GM18520 (cell line): ENCODE data around the gene MEI1.
A peak's percentile ranks its signal among the peaks of the same experiment; 100 is the strongest.
"Not testable (repeated sequence)": the region's sequence is repeated elsewhere in the genome, so short reads cannot be mapped to it uniquely, and the experiment has no call there.

Source experiments
- ATAC-seq: cut with Tn5 transposase; IDR thresholded peaks from one replicate; pipeline ENCODE4 v1.9.1; 2021; ENCODE audit not compliant: unreplicated experiment

The MEI1 gene

DNA sequence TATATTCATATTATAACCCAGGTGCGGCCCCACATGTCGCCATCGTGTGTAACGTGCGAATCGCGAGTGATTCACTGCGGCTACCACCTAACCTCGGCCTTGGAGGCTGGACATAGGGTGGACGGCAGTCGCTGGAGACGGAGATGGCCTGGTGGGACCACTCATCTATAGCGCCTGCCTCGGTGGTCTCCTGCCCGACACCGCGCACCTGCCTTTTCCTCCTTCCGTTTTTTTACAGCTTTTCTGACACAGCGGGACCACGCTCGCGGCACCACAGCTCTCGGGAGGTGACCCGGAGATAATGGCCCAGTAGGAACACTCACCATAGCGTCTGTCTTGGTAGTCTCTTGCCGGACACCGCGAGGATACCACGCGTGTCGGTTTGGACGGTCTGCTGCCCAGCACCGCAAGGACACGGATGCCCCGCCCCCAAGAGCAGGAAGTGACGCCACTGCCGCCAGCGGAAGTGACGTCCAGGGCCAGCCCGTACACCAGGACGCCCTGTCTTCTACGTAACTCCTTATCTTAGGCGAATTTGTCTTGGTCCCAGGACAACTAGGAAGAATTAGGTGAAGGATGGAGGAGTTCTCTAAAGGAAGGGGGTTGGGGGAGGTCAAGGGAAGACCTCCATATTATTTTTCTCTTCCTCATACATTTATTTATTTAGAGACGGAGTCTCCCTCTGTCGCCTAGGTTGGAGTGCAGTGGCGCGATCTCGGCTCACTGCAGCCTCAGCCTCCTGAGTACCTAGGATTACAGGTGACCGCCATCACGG lies 17.1 kb upstream of the MEI1 start:
- peak; percentile 71 for ATAC-seq

DNA sequence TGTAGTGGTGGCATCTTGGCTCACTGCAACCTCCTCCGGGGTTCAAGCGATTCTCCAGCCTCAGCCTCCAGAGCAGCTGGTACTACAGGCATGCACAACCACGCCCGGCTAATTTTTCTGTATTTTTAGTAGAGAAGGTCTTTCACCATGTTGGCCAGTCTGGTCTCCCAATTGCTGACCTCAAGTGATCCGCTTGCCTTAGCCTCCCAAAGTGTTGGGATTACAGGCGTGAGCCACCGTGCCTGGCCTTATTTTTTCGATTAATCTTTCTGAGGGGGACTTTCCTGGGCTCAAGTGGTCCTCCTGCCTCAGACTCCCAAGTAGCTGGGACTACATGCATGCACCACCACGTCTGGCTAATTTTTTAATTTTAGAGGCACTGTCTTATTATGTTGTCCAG lies 16.3 kb upstream of the MEI1 start:
- no peak for ATAC-seq

DNA sequence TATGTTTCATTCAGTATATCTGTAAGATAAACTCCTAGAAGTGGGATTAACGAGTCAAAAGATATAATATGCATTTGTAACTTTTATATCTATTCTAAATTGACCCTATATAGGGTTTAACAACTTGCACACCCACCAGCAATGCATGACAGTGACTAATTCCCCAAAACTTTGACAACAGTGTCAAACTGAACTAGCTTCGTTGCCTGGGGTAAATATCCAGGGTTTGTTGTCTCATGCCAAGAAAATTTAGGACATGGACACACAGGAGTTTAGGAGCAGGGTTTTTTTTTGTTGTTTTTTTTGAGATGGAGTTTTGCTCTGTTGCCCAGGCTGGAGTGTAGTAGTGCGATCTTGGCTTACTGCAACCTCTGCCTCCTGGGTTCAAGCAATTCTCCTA lies 15.7 kb upstream of the MEI1 start:
- no peak for ATAC-seq

DNA sequence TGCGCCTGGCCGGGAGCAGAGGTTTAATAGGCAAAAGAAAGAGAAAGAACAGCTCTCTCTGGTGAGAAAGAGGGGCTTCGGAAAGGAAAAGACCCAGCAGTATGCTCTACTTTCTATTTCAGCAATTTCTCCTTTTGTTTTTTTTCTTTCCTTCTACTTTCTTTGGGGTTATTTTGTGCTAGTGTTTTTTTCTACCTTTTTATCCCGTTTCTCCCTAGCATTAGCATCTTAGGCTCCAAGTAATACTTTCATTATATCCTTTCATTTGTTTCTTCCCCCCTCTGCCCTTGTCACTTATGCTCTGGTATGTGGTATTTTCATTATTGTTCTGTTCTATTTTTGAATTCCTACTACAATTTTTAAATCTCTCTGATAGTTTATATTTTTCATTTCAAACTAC lies 15.1 kb upstream of the MEI1 start:
- ATAC-seq = no peak

DNA sequence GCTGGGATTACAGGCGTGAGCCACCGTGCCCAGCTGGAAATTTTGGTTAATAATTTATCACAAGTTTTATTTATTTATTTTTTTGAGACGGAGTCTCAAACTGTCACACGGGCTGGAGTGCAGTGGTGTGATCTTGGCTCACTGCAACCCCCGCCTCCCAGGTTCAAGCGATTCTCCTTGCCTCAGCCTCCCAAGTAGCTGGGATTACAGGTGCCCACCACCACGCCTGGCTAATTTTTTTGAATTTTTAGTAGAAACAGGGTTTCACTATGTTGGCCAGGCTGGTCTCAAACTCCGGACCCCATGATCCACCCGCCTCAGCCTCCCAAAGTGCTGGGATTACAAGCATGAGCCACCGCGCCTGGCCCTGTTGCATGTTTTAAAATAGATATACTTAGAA lies 12.4 kb upstream of the MEI1 start:
- ATAC-seq = not testable (repeated sequence)

DNA sequence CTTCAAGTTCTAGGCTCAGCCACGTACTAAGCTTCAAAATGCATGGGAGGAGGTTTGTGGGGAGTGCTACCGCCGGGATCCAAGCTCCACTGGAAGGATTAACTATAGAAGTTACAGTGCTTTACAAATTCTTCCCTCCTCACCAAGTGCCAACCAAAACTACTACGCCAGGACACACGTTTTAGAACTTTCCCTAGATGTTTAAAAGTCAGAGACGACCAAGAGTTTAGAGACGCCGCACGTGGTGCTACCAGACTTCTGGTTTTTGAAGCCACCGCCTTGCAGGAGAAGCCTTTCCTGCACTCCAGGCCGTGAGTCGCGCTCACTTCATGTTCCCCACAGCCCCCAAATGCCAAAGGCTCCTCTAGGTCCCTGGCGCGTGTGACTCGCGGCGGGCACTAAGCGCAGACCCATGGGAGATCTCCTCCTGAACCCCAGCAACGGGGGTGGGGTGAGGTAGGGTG lies 11.4 kb upstream of the MEI1 start:
- no peak for ATAC-seq

DNA sequence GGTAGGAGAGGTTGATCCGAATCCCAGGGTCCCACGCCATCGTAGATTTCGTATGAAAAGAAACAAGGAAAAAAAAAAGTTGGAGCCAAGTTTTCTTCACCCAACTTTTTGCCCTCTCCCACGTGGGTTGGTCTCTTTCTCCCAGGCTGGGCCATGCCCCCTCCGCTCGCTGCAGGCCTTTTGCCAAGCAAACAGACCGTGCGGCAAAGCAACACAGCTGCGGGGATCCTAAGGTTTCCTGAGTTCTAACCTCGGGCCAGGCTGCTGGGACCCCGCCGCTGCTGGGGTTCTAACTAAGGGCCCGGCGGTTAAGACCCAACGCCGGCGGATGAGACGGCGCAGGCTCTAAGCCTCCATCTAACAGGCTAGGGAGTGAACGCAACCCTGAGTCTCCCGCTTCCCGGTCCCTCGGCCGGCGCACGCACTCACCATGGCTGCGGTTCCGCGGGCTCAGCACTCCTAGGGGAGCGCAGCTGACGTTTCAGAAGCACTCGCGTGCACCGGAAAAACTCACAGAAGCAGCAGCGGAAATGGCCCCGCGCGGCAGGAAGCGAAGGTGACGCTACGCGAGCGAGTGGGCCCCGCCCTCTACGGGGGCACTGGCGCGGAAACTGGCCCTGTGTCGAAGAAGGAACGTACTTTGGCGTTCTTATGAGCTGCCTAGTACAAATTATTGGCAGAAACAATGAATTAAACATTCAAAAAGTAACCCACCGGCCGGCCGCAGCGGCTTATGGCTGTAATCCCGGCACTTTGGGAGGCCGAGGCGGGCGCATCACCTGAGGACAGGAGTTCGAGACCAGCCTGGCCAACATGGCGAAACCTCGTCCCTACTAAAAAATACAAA lies 10.7 kb upstream of the MEI1 start, which contains the start of gene SNU13:
TSS of gene SNU13 (minus strand) at position 503 of the 847 bp plus-strand sequence. CDS start at position 432, 71 bp downstream.
- peak; percentile 95 for ATAC-seq

DNA sequence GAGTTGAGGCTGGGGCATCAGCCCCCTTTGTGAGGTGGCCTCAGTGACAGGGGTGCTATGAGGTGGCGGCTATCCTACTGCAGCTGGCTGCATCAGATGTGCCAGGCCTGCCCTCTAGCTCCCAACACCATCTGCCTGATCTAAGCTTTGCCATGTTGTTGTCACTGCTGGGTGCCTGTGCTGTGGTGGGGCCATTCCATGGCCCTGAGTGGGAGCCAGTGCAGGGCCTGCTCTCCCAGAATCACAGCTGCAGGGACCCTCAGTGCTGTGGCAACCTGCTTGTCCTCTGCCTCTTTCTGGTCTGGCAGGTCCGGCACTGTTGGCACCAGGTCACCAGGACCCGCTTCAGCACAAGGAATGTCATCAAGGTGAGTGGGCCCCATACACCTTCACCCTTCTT lies 8.8 kb upstream of the MEI1 start:
- no peak for ATAC-seq

DNA sequence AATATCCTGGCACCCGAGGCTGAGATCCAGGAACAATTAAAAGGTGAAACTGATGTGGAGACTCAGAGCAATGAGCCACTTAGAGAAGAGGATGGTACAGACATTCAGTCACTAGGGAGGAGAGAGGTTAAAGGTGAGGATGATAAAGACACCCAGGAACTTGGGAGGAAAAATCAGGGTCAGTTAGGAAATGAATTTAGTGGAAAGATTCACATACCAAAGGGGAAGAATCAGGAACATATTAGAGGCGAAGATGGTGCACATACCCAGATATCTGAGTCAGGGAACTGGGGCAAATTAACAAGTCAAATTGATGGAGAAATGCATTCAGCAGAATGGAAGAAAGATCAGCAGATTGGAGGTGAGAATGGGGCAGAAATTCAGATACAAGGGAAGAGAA lies 4.1 kb upstream of the MEI1 start:
- no peak for ATAC-seq

DNA sequence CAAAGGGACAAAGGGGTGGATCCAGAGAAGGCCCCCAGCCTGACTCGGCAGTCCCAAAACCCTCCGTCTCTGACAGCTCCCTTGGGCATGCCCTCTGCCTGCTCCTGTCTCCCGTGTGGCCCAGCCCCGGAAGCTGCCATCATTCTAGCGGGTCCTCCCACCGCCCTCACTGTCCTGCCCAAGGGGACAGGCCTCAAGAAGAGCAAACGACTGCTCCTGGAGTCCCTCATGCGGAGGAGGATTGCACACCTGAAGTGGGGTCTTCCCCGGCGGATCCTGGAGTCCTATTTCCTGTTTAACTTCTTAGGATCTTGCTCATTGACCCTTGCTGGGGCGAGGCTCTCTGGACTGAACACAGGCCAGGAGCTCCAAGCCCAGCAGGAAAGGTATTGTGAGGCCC lies 2.6 kb upstream of the MEI1 start:
- no peak for ATAC-seq

DNA sequence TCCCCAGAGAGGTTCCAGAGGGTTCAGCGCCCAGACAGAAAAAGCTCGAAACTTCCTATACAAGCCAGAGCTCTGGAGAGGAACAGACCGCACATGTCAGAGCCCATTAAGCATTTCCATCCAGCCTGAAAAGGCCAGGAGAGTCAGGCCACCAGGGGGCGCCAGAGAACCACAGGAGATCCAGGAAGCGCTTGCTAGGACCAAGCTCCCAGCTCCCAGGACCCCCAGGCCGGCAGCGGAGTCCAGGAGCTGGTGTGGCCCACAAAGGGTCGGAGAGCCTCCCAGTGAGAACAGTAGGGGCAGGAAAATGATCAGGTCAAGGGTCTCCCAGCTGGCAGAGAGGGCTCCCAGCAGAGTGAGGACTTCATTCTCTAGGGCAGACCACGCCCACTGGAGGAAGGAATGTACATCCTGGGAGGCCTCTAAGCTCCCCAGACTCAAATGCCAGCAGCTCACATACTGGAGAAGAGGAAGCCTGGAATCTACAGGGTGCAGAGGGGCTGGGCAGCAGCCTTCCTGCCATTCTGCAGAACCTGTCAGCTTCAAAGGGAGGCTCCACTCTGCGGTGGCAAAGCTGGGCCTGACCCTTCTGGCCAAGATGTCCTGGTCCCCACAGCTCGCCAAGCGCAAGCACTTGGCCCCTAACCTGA lies 2.1 kb upstream of the MEI1 start:
- ATAC-seq = no peak

DNA sequence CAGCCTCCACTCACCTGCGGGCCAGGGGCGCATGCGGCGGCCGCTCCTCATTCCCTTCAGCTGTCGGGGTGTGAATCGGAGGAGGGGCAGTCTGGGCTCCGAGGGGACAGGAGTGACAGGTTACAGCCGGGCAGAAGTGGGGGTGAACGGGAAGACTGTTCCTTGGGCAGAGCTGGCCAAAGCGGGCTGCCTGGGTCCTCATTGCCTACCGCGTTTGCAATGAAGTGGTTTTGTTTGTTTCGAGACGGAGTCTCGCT lies 733 bp downstream of the MEI1 start:
- no peak for ATAC-seq

DNA sequence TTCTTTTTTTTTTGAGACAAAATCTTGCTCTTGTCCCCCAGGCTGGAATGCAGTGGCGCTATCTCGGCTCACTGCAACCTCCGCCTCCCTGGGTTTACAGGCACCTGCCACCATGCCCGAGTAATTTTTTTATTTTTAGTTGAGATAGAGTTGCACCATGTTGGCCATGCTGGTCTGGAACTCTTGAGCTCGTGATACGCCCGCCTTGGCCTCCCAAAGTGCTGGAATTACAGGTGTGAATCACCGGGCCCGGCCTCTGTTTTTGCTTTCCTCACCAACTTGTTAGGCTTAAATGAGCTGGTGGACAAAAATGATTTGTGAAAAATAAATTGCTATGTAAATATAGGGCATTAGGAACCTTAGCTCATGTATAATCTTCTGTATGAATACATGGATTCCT lies 3.5 kb downstream of the MEI1 start:
- no peak for ATAC-seq

DNA sequence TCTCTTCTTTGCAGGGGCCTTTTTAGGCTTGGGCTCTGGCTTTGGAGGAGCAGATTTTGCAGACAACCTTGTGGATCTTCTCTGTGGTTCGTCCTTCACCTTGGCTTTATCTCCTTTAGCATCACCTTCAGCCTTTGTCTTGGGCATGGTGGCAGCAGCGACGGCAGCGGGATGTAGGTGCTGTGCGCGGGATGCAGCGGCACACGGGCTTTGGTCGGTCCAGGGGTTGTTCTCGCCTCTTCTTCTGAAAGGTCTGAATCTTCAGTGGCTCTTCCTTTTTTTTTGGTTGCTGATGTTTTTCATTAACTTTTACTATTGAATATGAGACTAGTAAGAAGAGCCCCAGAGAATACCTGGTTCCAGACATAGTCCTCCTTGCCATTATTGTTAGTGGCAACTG lies 10.0 kb downstream of the MEI1 start:
- no peak for ATAC-seq

DNA sequence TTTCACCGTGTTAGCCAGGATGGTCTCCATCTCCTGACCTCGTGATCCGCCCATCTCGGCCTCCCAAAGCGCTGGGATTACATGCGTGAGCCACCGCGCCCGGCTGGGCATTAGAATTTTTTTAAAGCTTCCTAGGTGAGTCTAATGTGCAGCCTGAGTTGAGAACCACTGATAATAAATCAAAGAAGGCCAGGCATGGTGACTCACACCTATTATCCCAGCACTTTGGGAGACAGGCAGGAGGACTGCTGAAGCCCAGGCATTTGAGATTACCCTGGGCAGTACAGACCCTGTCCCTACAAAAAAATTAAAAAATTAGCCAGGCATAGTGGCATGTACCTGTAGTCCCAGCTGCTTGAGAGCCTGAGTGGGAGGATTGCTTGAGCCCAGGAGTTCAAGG lies 13.7 kb downstream of the MEI1 start:
- no peak for ATAC-seq

DNA sequence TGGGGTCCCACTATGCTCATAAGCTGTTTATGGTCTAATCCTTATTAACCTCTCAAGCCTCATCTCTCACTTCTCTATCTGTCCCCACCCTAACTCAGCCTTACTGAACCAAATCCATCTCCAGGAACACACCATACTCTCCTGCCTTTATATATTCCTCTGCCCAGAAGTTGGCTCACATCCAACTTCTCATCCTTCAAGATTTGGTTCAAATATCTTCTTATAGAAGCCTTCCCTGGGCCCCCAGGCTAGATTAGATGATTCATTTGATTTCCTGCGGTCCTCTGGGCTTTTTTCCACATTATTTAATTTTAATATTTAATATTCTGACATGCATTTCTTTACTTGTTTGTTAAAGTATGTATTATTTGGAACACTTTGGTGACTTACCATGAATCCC lies 23.2 kb downstream of the MEI1 start:
- ATAC-seq = no peak

DNA sequence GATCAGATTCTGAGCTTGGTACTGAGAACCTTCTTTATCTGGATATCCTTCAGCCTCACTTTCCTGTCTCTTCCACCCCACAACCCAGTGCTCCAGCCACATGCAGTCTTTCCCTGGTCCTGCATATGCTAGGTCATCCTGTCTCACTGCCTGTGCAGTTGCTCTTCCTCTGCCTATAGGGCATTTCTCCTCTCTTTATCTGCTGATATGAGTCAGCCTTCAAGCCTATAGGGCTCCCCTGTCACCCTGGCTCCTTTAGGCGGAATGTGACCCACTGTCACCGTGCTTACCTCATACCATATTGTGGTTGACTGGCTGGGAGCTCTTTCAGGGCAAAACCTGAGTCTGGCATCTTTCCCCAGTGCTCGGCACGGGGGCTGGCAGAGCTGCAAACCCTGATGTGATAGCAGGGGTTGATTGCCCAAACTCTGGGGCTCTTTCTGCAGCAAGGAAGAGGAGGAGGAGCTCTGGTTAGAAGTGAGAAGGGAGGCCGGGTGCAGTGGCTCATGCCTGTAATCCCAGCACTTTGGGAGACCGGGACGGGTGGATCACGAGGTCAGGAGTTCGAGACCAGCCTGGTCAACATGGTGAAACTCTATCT lies 26.3 kb downstream of the MEI1 start:
- no peak for ATAC-seq

DNA sequence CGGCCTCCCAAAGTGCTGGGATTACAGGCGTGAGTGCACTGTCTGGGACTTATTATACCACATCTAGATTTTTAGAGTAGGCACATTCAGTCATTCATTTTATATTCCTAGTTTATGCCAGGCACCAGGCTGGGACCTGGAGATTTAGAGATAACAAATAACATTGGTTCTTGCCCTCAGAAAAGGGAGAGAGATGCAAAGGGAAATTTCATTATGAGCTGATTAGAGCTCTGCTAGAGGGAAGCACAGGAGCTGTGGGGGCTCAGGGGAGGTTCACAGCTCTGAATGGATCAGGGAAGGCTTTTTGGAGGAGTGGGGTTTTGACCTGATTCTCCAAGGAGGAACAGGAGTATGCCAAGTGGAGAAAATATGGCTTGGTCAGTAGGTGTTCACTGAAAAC lies 32.3 kb downstream of the MEI1 start:
- no peak for ATAC-seq

DNA sequence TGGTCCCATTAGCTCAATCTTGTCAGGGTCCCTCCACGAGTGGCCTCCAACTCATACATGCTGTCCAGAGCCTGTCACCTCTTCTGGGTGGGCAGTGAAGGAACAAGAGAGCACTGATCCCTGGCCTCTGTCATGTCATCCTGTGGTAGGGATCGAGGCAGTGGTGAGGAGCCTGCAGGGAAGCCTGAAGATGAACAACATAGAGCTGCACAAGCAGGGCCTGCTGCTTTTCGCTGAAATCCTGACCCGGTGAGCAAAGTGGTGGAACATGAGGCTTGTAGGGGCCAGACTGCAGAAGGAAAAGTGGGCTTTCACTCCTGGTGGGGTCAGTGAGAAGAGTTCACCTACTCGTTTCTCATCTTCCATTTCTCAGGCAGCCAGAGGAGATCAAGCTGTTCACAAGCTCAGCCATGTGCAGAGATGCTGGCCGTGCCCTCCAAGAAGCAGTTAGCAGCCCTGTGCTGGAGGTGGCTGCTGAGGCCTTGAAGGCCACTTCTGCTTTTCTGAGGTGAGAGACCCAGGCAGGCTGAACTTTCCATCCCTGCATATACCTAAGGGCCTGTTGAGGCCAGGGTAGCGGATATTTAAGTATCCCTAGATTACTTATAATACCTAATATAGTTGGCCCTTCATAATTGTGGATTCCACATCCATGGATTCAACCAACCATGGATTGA lies 32.9 kb downstream of the MEI1 start:
- ATAC-seq = no peak

DNA sequence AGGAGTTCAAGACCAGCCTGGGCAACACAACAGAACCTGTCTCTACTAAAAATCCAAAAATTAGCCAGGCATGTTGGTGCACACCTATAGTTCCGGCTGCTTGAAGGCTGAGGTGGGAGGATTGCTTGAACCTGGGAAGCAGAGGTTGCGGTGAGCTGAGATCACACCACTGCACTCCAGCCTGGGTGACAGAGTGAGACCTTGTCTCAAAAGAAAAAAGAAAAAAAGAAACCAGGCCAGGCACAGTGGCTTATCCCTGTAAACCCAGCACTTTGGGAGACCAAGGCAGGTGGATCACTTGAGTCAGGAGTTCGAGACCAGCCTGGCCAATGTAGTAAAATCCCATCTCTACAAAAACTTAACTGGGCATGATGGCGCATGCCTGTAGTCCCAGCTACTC lies 33.9 kb downstream of the MEI1 start:
- not testable (repeated sequence) for ATAC-seq

DNA sequence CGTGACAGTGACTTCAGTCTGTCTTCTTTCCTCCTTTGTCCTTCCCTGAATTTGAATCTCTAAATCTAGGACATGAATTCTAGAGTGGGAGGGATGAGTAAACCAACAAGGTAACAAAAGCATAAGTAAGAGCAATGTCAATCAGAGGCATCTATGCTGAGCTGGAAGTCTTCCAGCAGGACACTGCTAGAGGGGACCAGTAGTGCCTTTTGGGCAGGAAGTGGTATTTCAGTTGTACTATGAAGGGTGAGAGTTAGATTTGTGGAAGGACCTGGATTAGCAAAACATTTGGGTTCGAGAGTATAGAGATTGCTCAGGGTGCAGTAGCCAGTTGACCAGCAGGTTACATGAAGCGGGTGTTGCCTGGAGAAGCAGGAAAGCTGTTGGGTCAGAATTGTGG lies 40.3 kb downstream of the MEI1 start:
- ATAC-seq = no peak
